Activated CD4-positive, alpha-beta T cell treated with anti-CD3 and anti-CD28 coated beads for 24 hours (primary cell): ENCODE results near the gene PCDHA1.
"Not testable (repeated sequence)": the region's sequence is repeated elsewhere in the genome, so short reads cannot be mapped to it uniquely, and the experiment has no call there.

Experiments
- DNase-seq, 2 donors: peaks; one replicate each; pipeline ENCODE4 v3.0.0-alpha.2; 2020; ENCODE audit warnings: low read depth in 2 of 2

PCDHA1 gene

DNA sequence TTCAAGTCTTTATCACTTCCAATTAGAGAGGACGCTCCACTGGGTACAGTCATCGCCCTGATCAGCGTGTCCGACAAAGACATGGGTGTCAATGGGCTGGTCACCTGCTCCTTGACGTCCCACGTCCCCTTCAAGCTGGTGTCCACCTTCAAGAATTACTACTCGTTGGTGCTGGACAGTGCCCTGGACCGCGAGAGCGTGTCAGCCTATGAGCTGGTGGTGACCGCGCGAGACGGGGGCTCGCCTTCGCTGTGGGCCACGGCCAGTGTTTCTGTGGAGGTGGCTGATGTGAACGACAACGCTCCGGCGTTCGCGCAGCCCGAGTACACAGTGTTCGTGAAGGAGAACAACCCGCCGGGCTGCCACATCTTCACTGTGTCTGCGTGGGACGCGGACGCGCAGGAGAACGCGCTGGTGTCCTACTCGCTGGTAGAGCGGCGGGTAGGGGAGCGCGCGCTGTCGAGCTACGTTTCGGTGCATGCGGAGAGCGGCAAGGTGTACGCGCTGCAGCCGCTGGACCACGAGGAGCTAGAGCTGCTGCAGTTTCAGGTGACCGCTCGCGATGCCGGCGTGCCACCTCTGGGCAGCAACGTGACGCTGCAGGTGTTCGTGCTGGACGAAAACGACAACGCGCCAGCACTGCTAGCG, 22.4 kb downstream of the PCDHA1 start:
- DNase-seq: not testable (repeated sequence)

DNA sequence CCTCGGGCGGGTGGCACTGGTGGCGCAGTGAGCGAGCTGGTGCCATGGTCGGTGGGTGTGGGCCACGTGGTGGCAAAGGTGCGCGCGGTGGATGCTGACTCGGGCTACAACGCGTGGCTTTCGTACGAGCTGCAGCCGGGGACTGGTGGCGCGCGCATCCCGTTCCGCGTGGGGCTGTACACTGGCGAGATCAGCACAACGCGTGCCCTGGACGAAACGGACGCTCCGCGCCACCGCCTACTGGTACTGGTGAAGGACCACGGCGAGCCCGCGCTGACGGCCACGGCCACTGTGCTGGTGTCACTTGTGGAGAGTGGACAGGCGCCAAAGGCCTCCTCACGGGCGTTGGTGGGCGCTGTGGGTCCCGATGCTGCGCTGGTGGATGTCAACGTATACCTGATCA, 22.9 kb downstream of the PCDHA1 start:
- DNase-seq: no peak

- no peak for DNase-seq
These were observed 35.7 kb downstream of the PCDHA1 start, which contains the start of gene PCDHA5 for GRCh38 chr5:140821375-140822280. Gene PCDHA5 (plus strand): TSS chr5:140821613.

- no peak for DNase-seq
These were observed 36.3 kb downstream of the PCDHA1 start for GRCh38 chr5:140822281-140822629.

GRCh38 chr5:140822969-140823368, 37.0 kb downstream of the PCDHA1 start:
- not testable (repeated sequence) for DNase-seq

DNA sequence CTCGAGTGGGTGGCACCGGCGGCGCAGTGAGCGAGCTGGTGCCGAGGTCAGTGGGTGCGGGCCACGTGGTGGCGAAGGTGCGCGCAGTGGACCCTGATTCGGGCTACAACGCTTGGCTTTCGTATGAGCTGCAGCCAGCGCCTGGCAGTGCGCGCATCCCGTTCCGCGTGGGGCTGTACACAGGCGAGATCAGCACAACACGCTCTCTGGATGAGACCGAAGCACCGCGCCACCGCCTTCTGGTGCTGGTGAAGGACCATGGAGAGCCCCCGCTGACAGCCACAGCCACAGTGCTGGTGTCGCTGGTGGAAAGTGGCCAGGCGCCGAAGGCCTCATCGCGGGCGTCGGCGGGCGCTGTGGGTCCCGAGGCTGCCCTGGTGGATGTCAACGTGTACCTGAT, 37.5 kb downstream of the PCDHA1 start:
- DNase-seq: no peak

DNA sequence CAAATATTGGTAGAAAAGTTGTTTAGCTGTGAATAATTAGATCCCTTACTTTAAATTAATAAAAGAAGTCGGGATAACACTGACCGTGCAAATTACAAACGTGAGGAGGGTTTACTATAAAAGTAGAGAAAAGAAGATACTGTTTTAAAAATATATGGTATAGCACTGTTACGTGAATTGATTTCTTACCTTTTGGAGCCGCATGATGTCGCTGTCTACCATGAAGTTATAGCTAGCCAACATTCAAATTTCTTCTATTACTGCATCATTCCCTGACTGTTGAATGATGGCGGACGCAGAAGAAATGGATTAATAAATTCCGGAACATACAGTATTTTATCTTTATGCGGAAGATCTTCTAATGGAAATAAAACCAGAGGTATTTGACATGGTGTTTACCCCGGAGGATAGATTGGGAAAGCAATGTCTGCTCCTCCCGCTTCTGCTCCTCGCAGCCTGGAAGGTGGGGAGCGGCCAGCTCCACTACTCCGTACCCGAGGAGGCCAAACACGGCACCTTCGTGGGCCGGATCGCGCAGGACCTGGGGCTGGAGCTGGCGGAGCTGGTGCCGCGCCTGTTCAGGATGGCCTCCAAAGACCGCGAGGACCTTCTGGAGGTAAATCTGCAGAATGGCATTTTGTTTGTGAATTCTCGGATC, 41.9 kb downstream of the PCDHA1 start, which contains the start of gene PCDHA6:
TSS of gene PCDHA6 (plus strand) at position 257 of the 658 bp plus-strand sequence. CDS start at position 389, 132 bp downstream.
- no peak for DNase-seq

DNA sequence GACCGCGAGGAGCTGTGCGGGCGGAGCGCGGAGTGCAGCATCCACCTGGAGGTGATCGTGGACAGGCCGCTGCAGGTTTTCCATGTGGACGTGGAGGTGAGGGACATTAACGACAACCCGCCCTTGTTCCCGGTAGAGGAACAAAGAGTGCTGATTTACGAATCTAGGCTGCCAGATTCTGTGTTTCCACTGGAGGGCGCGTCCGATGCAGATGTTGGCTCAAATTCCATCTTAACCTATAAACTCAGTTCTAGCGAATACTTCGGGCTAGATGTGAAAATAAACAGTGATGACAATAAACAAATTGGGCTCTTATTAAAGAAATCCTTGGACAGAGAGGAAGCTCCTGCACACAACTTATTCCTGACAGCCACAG, 42.4 kb downstream of the PCDHA1 start:
- no peak for DNase-seq

- DNase-seq: not testable (repeated sequence)
These were observed 43.9 kb downstream of the PCDHA1 start for GRCh38 chr5:140829511-140830501.

DNA sequence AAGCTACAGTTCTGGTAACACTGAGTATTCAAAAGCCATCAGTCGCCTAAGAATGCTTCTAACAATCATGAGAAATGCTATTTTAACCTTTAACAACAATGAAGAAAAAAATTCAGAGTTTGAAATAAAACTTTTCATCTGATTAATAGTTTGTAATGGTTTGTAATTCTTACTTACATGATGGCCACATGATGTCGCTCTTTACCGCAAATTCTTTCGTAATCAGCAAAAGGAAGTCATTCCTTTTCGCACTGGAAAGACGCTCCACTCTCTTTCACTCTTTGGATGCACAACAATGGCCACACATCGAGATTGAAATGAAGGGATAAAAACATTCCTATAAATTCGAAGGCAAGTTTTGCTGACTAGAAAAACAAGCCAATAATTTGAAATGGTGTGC, 48.1 kb downstream of the PCDHA1 start, which contains the start of gene PCDHA7:
TSS of gene PCDHA7 (plus strand) at position 277 of the 400 bp plus-strand sequence. CDS start at position 392, 115 bp downstream.
- DNase-seq: no peak

DNA sequence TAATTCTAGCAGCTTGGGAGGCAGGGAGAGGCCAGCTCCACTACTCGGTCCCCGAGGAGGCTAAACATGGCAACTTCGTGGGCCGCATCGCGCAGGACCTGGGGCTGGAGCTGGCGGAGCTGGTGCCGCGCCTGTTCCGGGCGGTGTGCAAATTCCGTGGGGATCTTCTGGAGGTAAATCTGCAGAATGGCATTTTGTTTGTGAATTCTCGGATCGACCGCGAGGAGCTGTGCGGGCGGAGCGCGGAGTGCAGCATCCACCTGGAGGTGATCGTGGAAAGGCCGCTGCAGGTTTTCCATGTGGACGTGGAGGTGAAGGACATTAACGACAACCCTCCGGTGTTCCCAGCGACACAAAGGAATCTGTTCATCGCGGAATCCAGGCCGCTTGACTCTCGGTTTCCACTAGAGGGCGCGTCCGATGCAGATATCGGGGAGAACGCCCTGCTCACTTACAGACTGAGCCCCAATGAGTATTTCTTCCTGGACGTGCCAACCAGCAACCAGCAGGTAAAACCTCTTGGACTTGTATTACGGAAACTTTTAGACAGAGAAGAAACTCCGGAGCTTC, 48.6 kb downstream of the PCDHA1 start:
- DNase-seq: not testable (repeated sequence)

DNA sequence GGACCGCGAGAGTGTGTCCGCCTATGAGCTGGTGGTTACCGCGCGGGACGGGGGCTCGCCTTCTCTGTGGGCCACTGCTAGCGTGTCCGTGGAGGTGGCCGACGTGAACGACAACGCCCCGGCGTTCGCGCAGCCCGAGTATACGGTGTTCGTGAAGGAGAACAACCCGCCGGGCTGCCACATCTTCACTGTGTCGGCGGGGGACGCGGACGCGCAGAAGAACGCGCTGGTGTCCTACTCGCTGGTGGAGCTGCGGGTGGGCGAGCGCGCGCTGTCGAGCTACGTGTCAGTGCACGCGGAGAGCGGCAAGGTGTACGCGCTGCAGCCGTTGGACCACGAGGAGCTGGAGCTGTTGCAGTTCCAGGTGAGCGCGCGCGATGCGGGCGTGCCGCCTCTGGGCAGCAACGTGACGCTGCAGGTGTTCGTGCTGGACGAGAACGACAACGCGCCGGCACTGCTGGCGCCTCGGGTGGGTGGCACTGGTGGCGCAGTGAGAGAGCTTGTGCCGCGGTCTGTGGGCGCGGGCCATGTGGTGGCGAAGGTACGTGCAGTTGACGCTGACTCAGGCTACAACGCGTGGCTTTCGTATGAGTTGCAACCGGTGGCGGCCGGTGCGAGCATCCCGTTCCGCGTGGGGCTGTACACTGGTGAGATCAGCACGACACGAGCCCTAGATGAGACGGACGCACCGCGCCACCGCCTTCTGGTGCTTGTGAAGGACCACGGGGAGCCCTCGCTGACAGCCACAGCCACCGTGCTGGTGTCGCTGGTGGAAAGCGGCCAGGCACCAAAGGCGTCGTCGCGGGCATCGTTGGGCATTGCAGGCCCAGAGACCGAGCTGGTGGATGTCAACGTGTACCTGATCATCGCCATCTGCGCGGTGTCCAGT, 49.9 kb downstream of the PCDHA1 start:
- DNase-seq: no peak

GRCh38 chr5:140840978-140841962, 55.3 kb downstream of the PCDHA1 start, which contains the start of gene PCDHA8:
Gene PCDHA8 (plus strand): TSS chr5:140841187. CDS start chr5:140841322, 135 bp downstream.
- no peak for DNase-seq

DNA sequence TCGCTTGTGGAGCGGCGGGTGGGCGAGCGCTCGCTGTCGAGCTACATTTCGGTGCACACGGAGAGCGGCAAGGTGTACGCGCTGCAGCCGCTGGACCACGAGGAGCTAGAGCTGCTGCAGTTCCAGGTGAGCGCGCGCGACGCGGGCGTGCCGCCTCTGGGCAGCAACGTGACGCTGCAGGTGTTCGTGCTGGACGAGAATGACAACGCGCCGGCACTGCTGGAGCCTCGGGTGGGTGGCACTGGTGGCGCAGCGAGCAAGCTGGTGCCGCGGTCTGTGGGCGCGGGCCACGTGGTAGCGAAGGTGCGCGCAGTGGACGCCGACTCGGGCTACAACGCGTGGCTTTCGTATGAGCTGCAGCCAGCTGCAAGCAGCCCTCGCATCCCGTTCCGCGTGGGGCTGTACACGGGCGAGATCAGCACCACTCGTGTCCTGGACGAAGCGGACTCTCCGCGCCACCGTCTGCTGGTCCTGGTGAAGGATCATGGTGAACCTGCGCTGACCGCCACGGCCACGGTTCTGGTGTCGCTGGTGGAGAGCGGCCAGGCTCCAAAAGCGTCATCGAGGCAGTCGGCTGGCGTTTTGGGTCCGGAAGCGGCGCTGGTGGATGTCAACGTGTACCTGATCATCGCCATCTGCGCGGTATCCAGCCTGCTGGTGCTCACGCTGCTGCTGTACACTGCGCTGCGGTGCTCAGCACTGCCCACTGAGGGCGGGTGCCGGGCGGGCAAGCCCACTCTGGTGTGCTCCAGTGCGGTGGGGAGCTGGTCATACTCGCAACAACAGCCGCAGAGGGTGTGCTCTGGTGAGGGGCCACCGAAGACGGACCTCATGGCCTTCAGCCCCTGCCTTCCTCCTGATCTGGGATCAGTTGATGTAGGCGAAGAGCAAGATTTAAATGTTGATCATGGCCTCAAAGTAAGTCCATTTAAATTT, 57.1 kb downstream of the PCDHA1 start:
- DNase-seq: no peak

GRCh38 chr5:140848139-140849102, 62.5 kb downstream of the PCDHA1 start, which contains the start of gene PCDHA9:
Gene PCDHA9 (plus strand): TSS chr5:140848382. CDS start chr5:140848496, 114 bp downstream.
- not testable (repeated sequence) for DNase-seq
